ENCODE data around the gene SGCD. TPM values are rescaled to one million over a fixed set of nuclear protein-coding genes. Genes with fewer than 3 reads are reported as not detected.

Gene SGCD
- total RNA-seq, 2 experiments from 2014 or later: not detected

DNA sequence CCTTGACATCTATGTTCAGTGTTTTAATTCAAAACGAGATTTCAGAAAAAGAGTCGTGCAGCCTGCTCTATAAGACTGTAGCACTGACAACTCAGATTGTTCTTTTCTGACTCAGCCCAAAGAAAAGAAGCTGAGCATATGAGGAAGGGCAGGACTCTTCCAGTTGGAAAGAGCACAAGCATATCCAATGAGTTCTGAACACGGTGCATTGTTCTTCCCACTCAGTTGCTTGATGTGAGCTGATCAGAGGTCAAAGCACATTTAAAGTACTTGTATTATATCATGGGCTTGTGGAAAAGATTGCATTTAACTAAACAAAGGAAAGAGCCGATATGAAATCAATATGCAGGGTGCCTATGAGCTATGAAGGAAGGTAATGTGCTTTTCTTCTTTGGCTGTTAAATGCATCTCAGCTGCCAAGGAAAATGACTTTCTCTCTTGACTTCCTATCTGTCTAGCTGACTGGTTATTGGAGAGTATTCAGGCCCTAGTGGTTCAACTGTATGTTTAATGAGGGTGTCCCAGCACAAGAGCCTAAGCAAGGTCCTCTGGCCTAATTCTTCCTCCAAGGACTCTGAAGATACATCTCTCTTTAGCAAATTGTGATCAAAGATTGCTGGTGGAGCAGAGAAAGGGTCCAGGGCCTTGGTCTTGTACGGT lies 296.5 kb downstream of the SGCD start:
- CTCF ChIA-PET (ENCODE audit: unreplicated experiment): no interaction called here
- DNase-seq (ENCODE audit: low spot score): no peak
- no TSS peak for BruUV-seq (replicated peaks)

DNA sequence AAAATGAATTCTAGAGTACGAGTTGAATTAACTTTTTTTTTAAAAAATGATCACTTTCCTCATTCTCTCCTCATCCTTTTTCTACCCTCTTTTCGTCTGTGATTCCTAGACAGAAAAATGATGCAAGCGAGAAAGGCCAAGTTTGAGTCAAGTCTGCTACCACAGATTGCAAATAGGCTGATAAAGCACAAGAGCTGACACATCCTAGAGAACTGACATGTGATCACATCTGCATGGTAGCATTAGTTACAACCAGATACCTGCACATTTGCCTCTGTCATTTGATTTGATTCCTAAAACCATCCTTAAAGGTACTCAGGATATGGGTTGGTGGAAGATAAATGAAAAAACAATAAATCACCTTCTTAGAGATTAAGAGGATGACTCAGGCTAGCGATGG lies 297.7 kb downstream of the SGCD start:
- BruUV-seq (replicated peaks): no TSS peak
- Histone ChIP-seq H3K4me1 (ENCODE audit: insufficient read depth, low read length, poor library complexity, severe bottlenecking) (no peaks in the 10 kb centered on the region), H3K4me2 (ENCODE audit: low read length) (no peak overlapping the region), H3K27ac (ENCODE audit: low read depth, low read length, poor library complexity, severe bottlenecking) (no peak overlapping the region), H4K20me1 (ENCODE audit: insufficient read depth, low read length) (no peaks in the 10 kb centered on the region), H3K4me3 (ENCODE audit: low read depth, low read length, poor library complexity, severe bottlenecking) (no peak overlapping the region), H3K36me3 (ENCODE audit: insufficient read depth, low read length) (no peaks in the 10 kb centered on the region), H3K9me2 (ENCODE audit: insufficient read depth, low read length) (no peaks in the 10 kb centered on the region), H2AFZ (ENCODE audit: low read length) (no peak overlapping the region), H3K79me2 (ENCODE audit: insufficient read depth, low read depth, low read length) (no peaks in the 10 kb centered on the region), H3K9me3 (ENCODE audit: low read length) (no peaks in the 10 kb centered on the region)
- POLR2A ChIA-PET: no interaction called here
- TF ChIP-seq EZH2phosphoT487 (IDR thresholded peaks at IDR 0.05; ENCODE audit: borderline replicate concordance, low read depth, low read length): no peak
- TF ChIP-seq, protein P1, sequence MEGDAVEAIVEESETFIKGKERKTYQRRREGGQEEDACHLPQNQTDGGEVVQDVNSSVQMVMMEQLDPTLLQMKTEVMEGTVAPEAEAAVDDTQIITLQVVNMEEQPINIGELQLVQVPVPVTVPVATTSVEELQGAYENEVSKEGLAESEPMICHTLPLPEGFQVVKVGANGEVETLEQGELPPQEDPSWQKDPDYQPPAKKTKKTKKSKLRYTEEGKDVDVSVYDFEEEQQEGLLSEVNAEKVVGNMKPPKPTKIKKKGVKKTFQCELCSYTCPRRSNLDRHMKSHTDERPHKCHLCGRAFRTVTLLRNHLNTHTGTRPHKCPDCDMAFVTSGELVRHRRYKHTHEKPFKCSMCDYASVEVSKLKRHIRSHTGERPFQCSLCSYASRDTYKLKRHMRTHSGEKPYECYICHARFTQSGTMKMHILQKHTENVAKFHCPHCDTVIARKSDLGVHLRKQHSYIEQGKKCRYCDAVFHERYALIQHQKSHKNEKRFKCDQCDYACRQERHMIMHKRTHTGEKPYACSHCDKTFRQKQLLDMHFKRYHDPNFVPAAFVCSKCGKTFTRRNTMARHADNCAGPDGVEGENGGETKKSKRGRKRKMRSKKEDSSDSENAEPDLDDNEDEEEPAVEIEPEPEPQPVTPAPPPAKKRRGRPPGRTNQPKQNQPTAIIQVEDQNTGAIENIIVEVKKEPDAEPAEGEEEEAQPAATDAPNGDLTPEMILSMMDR (conservative IDR thresholded peaks at IDR 0.05; ENCODE audit: low read length): no peak
- CTCF ChIA-PET (ENCODE audit: unreplicated experiment): no interaction called here
- intact Hi-C loops (cut with micrococcal nuclease; ENCODE audit: unreplicated experiment): no loop called here
- no peak for DNase-seq (ENCODE audit: low spot score)

More for the DNA sequence above, 296.5 kb downstream of the SGCD start:
- Histone ChIP-seq H3K9me2 (ENCODE audit: insufficient read depth, low read length) (no peaks in the 10 kb centered on the region), H3K4me3 (ENCODE audit: low read depth, low read length, poor library complexity, severe bottlenecking) (no peak overlapping the region), H2AFZ (ENCODE audit: low read length) (no peak overlapping the region), H3K9me3 (ENCODE audit: low read length) (no peaks in the 10 kb centered on the region), H3K27ac (ENCODE audit: low read depth, low read length, poor library complexity, severe bottlenecking) (no peak overlapping the region), H3K4me1 (ENCODE audit: insufficient read depth, low read length, poor library complexity, severe bottlenecking) (no peaks in the 10 kb centered on the region), H4K20me1 (ENCODE audit: insufficient read depth, low read length) (no peaks in the 10 kb centered on the region), H3K79me2 (ENCODE audit: insufficient read depth, low read depth, low read length) (no peaks in the 10 kb centered on the region), H3K4me2 (ENCODE audit: low read length) (no peak overlapping the region), H3K36me3 (ENCODE audit: insufficient read depth, low read length) (no peaks in the 10 kb centered on the region)
- TF ChIP-seq EZH2phosphoT487 (IDR thresholded peaks at IDR 0.05; ENCODE audit: borderline replicate concordance, low read depth, low read length): no peak
- TF ChIP-seq, protein P1 (conservative IDR thresholded peaks at IDR 0.05; ENCODE audit: low read length): no peak
- POLR2A ChIA-PET: no interaction called here
- intact Hi-C loops (cut with micrococcal nuclease; ENCODE audit: unreplicated experiment): no loop called here

DNA sequence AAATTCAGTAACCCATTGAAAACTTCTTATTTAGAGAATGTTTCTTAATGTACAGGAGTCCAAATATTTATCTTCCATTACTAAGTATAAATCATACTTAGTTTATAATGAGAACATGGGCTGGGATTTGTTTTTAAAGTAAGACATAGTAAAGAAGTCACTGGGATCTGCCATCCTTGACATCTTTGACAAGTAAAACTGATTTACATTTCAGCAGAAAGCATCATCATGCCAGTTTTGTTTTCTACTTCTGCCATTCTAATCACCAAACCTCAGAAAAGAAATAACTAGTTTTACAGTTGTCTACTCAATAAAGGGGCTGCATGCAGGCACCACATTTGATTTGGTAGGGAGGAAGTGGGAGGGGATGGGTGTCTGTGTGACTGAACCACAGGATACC lies 301.5 kb downstream of the SGCD start:
- TF ChIP-seq EZH2phosphoT487 (IDR thresholded peaks at IDR 0.05; ENCODE audit: borderline replicate concordance, low read depth, low read length): no peak
- TF ChIP-seq, protein P1 (conservative IDR thresholded peaks at IDR 0.05; ENCODE audit: low read length): no peak
- BruUV-seq (replicated peaks): no TSS peak
- H3K9me2 ChIP-seq (ENCODE audit: insufficient read depth, low read length): no peaks in the 10 kb centered on the region
- no peak overlapping the region for H3K4me2 ChIP-seq (ENCODE audit: low read length)
- no peaks in the 10 kb centered on the region for H3K9me3 ChIP-seq (ENCODE audit: low read length)
- intact Hi-C loops (cut with micrococcal nuclease; ENCODE audit: unreplicated experiment): no loop called here
- H3K36me3 ChIP-seq (ENCODE audit: insufficient read depth, low read length): no peaks in the 10 kb centered on the region
- DNase-seq (ENCODE audit: low spot score): no peak
- H3K4me1 ChIP-seq (ENCODE audit: insufficient read depth, low read length, poor library complexity, severe bottlenecking): no peaks in the 10 kb centered on the region
- CTCF ChIA-PET (ENCODE audit: unreplicated experiment): no interaction called here
- no peak overlapping the region for H3K4me3 ChIP-seq (ENCODE audit: low read depth, low read length, poor library complexity, severe bottlenecking)
- H4K20me1 ChIP-seq (ENCODE audit: insufficient read depth, low read length): no peaks in the 10 kb centered on the region
- no peaks in the 10 kb centered on the region for H3K79me2 ChIP-seq (ENCODE audit: insufficient read depth, low read depth, low read length)
- no peak overlapping the region for H3K27ac ChIP-seq (ENCODE audit: low read depth, low read length, poor library complexity, severe bottlenecking)
- POLR2A ChIA-PET: no interaction called here
- H2AFZ ChIP-seq (ENCODE audit: low read length): no peak overlapping the region

All from OCI-LY7 (cell line).